HEK293 (cell line): ENCODE data around the gene BORCS6.
A peak's percentile ranks its signal among the peaks of the same experiment; 100 is the strongest.

Source experiments
- CTCF ChIA-PET: fragments of 350-600 bp; formaldehyde crosslinking; extraction: SDS; loops from one replicate; lab custom pipeline; 2021; ENCODE audit warnings: antibody characterized with exemption; lab: Yijun Ruan, JAX
- POLR2A ChIA-PET: fragments of 300-600 bp; formaldehyde crosslinking; extraction: SDS; loops from one replicate; lab custom pipeline; 2020; ENCODE audit warnings: antibody characterized with exemption, inconsistent platforms; lab: Yijun Ruan, JAX
- H3K27ac ChIP-seq: fragments of 200-500 bp; sonication (Bioruptor generic); 2 replicates; pipeline ENCODE4 v1.5.1; 2014; ENCODE audit warnings: low read depth, low read length, control low read depth, inconsistent platforms; ENCODE audit errors: extremely low read depth
- H3K36me3 ChIP-seq, 2 experiments: fragments of 200-500 bp in 1 of 2; sonication (Bioruptor generic) in 1 of 2; 1 replicate in 1 of 2; 2 replicates in 1 of 2; pipeline ENCODE4 v1.5.1; 2014 to 2017; ENCODE audit warnings: inconsistent platforms in 2 of 2, low read length in 2 of 2; ENCODE audit not compliant: control insufficient read depth in 2 of 2, insufficient read depth in 1 of 2
- H3K4me1 ChIP-seq: fragments of 200-500 bp; sonication (Bioruptor generic); 2 replicates; pipeline ENCODE4 v1.5.1; 2014; ENCODE audit warnings: mild to moderate bottlenecking, low read length, inconsistent platforms; ENCODE audit not compliant: control insufficient read depth, insufficient read depth
- H3K4me3 ChIP-seq: 2 replicates; pipeline ENCODE4 v1.5.1; 2011; ENCODE audit warnings: low read depth, mild to moderate bottlenecking, control low read depth, low read length, moderate library complexity
- H3K9me3 ChIP-seq: fragments of 200-500 bp; sonication (Bioruptor generic); 2 replicates; pipeline ENCODE4 v1.5.1; 2014; ENCODE audit warnings: low read depth, low read length, inconsistent platforms; ENCODE audit not compliant: control insufficient read depth, insufficient read depth
- BCL11B ChIP-seq: fragments of 450-650 bp; formaldehyde crosslinking; IDR thresholded peaks from 2 replicates; pipeline ENCODE4 v1.5.1; 2016; ENCODE audit warnings: low read depth, missing biosample characterization, missing genetic modification characterization
- GLIS2 ChIP-seq: fragments of 450-650 bp; formaldehyde crosslinking; IDR thresholded peaks from 2 replicates; pipeline ENCODE4 v1.5.1; 2016; ENCODE audit warnings: missing biosample characterization, missing genetic modification characterization
- PATZ1 ChIP-seq: fragments of 450-650 bp; formaldehyde crosslinking; IDR thresholded peaks from 2 replicates; pipeline ENCODE4 v1.5.1; 2016; ENCODE audit warnings: missing biosample characterization, missing genetic modification characterization
- YY1 ChIP-seq: fragments of 450-650 bp; formaldehyde crosslinking; IDR thresholded peaks from 2 replicates; pipeline ENCODE4 v1.5.1; 2018; ENCODE audit warnings: missing biosample characterization, missing genetic modification characterization
- ZNF114 ChIP-seq: fragments of 450-650 bp; formaldehyde crosslinking; IDR thresholded peaks from 2 replicates; pipeline ENCODE4 v1.5.0; 2017; ENCODE audit warnings: missing biosample characterization, missing genetic modification characterization
- ZNF148 ChIP-seq: fragments of 450-650 bp; formaldehyde crosslinking; IDR thresholded peaks from 2 replicates; pipeline ENCODE4 v1.5.0; 2017; ENCODE audit warnings: missing biosample characterization, missing genetic modification characterization, borderline replicate concordance
- ZNF202 ChIP-seq: fragments of 450-650 bp; formaldehyde crosslinking; IDR thresholded peaks from 2 replicates; pipeline ENCODE4 v1.5.1; 2016; ENCODE audit warnings: missing biosample characterization, missing genetic modification characterization, borderline replicate concordance
- ZNF544 ChIP-seq: fragments of 450-650 bp; formaldehyde crosslinking; IDR thresholded peaks from 2 replicates; pipeline ENCODE4 v1.5.0; 2017; ENCODE audit warnings: missing biosample characterization, missing genetic modification characterization
- ZNF585B ChIP-seq: fragments of 450-650 bp; formaldehyde crosslinking; IDR thresholded peaks from 2 replicates; pipeline ENCODE4 v1.5.1; 2016; ENCODE audit warnings: missing biosample characterization, missing genetic modification characterization
- ZNF843 ChIP-seq: fragments of 450-650 bp; formaldehyde crosslinking; IDR thresholded peaks from 2 replicates; pipeline ENCODE4 v1.5.1; 2016; ENCODE audit warnings: missing biosample characterization, missing genetic modification characterization
- TF ChIP-seq, protein P1 (sequence below): fragments of 450-650 bp; formaldehyde crosslinking; IDR thresholded peaks from 2 replicates; pipeline ENCODE4 v1.5.1; 2016; ENCODE audit warnings: missing biosample characterization, missing genetic modification characterization

Gene BORCS6

GRCh38 chr17:8159459-8160223 lies 30.3 kb downstream of the BORCS6 start:
- Histone ChIP-seq H3K9me3 (no peaks in the 10 kb centered on the region), H3K36me3 (peaks cover 15 to 34% of the 10 kb centered on the region in 2 experiments; a peak in 2 of 3 replicates), H3K4me3 (no peak overlapping the region), H3K4me1 (peaks cover 33% of the 10 kb centered on the region), H3K27ac (no peak overlapping the region; the same call in 1 of the 2 replicates)
- CTCF ChIA-PET: interaction anchor here (0.6 to 7.3 kb wide), 12 partner anchors 14 to 189 kb away, joined by 3 to 91 read pairs (median 6); partner anchors contain the start of genes ALOXE3 and HES7
- TF ChIP-seq ZNF843 (tag by site-specific recombination) (no peak), ZNF202 (tag by site-specific recombination) (no peak), ZNF585B (tag by site-specific recombination) (peak; percentile 60), ZNF544 (tag by site-specific recombination) (no peak), ZNF148 (tag by site-specific recombination) (no peak), PATZ1 (tag by site-specific recombination) (0 out of 2 replicates have a peak, but pooled peaks have one; percentile 22), GLIS2 (peak; percentile 50), YY1 (no peak)
- TF ChIP-seq, protein P1, sequence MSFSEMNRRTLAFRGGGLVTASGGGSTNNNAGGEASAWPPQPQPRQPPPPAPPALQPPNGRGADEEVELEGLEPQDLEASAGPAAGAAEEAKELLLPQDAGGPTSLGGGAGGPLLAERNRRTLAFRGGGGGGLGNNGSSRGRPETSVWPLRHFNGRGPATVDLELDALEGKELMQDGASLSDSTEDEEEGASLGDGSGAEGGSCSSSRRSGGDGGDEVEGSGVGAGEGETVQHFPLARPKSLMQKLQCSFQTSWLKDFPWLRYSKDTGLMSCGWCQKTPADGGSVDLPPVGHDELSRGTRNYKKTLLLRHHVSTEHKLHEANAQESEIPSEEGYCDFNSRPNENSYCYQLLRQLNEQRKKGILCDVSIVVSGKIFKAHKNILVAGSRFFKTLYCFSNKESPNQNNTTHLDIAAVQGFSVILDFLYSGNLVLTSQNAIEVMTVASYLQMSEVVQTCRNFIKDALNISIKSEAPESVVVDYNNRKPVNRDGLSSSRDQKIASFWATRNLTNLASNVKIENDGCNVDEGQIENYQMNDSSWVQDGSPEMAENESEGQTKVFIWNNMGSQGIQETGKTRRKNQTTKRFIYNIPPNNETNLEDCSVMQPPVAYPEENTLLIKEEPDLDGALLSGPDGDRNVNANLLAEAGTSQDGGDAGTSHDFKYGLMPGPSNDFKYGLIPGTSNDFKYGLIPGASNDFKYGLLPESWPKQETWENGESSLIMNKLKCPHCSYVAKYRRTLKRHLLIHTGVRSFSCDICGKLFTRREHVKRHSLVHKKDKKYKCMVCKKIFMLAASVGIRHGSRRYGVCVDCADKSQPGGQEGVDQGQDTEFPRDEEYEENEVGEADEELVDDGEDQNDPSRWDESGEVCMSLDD (tag by site-specific recombination): peak; percentile 65; the same call in 1 of the 2 replicates
- POLR2A ChIA-PET: interaction anchor here (0.9 to 4.6 kb wide), 4 partner anchors 14 to 32 kb away, joined by 3 to 31 read pairs (median 10); no protein-coding TSS in a partner anchor

- TF ChIP-seq ZNF114 (tag by site-specific recombination) (no peak), BCL11B (tag by site-specific recombination) (0 out of 2 replicates have a peak, but pooled peaks have one; percentile 40)
- peaks cover 15 to 34% of the 10 kb centered on the region in 2 experiments; a peak in 2 of 3 replicates for H3K36me3 ChIP-seq
- ChIA-PET CTCF (interaction anchor here (1.0 to 7.3 kb wide), 19 partner anchors 8 to 141 kb away, joined by 3 to 91 read pairs (median 5); partner anchors contain the start of genes ALOXE3, BORCS6, HES7 and TMEM107), POLR2A (interaction anchor here (0.5 to 4.6 kb wide), 5 partner anchors 14 to 80 kb away, joined by 4 to 31 read pairs (median 11); partner anchors contain the start of genes AURKB and BORCS6)
- H3K27ac ChIP-seq: no peak overlapping the region
- peaks cover 30% of the 10 kb centered on the region for H3K4me1 ChIP-seq
- no peak overlapping the region for H3K4me3 ChIP-seq
- no peaks in the 10 kb centered on the region for H3K9me3 ChIP-seq
Measured at GRCh38 chr17:8159032-8159400, 31.0 kb downstream of the BORCS6 start.
